Activated effector memory CD4-positive, alpha-beta T cell treated with anti-CD3 and anti-CD28 coated beads, Interleukin-2, amount 50 U/mL, for 16 hours (primary cell): Measurements from ENCODE around the gene GDI2.
"Not testable (repeated sequence)": the region's sequence is repeated elsewhere in the genome, so short reads cannot be mapped to it uniquely, and the experiment has no call there.

Source experiments
- DNase-seq: peaks from one replicate; pipeline ENCODE4 v3.0.0-alpha.2; 2020

Gene GDI2

DNA sequence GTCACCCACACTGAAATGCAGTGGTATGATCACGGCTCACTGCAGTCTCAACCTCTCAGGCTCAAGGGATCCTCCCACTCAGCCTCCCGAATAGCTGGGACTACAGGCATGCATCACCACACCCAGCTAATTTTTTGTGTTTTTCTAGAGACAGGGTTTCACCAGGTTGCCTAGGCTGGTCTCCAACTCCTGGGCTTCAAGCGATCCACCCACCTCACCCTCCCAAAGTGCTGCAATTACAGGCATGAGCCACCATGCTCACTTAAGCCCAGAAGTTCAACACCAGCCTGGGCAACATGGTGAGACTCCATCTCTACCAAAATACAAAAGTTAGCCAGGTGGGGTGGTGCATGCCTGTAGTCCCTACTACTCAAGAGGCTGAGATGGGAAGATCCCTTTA lies 33.5 kb downstream of the GDI2 start:
- DNase-seq = no peak

- not testable (repeated sequence) for DNase-seq
Observed at GRCh38 chr10:5777758-5778157, 35.5 kb downstream of the GDI2 start.

DNA sequence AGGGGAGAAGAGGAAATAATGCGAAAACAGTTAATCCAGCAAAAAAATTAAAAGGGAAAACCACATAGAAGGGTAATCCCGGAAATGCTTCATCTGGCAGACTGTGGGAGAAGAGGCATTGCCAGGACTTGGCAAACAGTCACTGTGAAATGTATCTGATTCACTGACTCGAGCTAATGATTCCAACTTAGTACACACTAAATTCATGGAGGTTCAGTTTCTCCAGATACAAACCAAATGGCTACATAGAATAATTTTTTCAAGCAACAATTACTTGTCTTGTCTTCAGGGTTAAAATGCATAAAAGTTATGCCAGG lies 36.4 kb downstream of the GDI2 start:
- no peak for DNase-seq

DNA sequence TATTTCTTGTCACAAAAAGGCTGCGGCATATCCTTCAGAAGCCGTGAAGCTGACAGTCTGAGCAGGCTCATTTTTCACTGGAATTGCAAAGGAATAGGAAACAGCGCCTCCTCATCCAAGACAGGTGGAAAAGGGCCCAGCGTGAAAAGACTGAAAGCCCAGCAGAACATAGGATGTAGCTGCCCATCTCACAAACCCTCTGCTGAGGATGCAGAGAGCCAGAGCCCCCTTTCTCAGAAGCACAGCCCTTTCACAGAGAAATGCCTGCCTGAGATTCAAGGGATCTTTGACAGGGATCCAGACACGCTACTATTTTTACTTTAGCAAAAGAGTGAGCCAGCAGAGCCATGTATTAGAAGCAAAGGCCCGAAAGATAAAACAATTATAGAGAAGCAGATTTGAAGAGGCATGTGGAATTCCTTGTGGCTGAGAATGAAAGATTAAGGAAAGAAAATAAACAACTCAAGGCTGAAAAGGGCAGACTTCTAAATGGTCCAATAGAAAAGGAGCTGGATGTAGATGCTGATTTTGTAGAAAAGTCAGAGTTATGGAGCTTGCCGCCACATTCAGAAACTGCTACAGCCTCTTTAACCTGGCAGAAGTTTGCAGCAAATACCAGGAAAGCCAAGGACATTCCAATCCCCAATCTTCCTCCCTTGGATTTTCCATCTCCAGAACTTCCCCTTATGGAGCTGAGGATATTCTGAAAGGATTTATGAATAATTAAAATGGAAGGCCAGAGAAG lies 36.9 kb downstream of the GDI2 start:
- DNase-seq = no peak

GRCh38 chr10:5775685-5776084 lies 37.5 kb downstream of the GDI2 start:
- DNase-seq = peak; percentile 92

DNA sequence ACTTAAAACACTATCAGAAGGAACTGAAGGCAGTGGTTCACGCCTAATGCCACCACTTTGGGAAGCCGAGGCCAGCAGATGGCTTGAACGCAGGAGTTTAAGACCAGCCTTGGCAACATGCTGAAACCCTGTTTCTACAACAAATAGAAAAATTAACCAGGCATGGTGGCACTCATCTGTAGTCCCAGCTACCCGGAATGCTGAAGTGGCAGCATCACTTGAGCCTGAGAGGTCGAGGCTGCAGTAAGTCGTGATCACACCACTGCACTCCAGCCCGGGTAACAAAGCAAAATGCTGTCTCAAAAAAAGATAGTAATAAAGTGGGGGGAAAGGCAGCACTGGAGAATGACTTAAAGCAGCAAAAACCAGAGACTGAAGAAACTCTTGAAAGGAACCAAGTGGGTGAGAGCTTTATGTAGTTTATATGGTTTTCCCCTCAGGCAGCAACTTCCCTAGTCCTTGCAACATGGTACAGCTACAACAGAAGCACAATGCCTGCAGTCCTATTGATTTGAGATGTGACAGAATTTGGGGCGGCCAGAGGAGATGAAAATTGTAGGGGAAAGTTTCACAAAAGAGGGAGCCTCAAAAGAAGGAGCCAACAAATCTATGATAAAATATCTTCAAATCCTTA lies 38.1 kb downstream of the GDI2 start:
- DNase-seq = no peak

- DNase-seq = no peak
Observed at GRCh38 chr10:5766189-5766588, 47.0 kb downstream of the GDI2 start.

GRCh38 chr10:5765617-5766016 lies 47.6 kb downstream of the GDI2 start:
- DNase-seq = no peak

- no peak for DNase-seq
Observed at GRCh38 chr10:5764422-5765297, 48.6 kb downstream of the GDI2 start.

GRCh38 chr10:5762531-5762930 lies 50.7 kb downstream of the GDI2 start:
- no peak for DNase-seq

GRCh38 chr10:5761220-5761619 lies 52.0 kb downstream of the GDI2 start:
- no peak for DNase-seq

- DNase-seq = no peak
Observed at GRCh38 chr10:5760515-5760914, 52.7 kb downstream of the GDI2 start.

DNA sequence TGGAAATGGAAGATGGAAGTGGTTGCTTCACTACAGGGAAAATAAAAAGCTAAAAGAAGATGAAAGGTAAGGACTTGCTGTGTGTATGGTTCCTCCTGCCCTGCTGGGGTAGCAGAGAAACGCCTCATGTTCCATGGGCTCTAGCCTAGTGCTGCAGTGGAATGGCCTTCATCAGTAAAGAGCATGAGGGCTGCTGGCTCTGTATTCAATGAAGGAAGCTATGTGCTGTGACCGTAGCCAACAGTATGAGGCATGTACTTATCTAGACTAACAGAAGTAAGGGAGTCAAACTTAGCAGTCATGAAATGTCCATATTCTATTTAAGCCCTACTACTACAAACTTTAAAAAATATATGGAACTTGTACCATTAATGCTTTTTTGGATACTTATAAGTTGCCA lies 54.3 kb downstream of the GDI2 start:
- DNase-seq = no peak

GRCh38 chr10:5757766-5758517 lies 55.3 kb downstream of the GDI2 start:
- DNase-seq = no peak

- DNase-seq = no peak
Observed at GRCh38 chr10:5752301-5752871, 60.8 kb downstream of the GDI2 start.

DNA sequence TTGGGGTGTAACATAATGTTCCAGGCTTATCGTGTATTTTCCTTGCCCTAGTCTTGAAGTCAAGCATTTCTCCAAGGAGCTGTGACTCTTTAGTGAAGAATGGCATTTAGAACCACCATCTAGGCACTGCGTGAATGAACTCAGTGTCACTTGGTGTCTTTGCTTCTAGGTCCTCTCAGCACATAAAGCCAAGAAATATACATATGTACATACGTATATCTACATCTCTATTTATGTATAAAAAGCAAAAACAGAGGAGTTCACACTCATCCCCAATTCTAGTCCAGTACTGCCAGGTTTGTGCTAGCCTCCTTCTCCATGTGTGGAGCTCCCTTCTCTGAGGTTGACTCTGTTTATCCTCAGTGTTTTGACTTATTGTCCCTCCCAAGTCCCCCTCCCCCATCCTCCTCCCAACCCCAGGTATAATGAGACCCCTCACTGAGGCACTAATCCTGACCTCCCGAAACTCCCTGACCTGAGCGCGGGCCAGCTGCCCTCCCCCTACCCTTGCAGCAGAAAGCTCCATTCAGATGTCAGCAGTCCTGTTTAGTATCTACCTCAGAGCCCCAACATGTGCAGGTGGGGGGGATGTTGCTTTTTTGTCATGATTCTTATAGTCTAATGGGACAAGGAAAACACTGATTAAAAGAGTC lies 61.5 kb downstream of the GDI2 start:
- DNase-seq = no peak

DNA sequence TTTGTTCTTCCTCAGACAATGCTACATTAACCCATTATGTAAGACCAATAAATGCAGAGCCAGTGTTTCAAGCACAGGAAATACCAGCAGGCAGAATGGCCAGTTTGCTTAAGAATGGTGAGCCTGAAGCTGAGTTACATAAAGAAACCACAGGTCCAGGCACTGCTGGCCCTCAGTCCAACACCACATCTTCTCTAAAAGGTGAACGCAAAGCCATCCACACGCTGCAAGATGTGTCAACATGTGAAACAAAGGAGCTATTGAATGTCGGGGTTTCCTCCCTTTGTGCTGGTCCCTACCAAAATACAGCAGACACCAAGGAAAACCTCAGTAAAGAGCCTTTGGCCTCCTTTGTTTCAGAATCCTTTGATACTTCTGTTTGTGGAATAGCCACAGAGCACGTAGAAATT lies 64.8 kb downstream of the GDI2 start:
- DNase-seq = no peak

DNA sequence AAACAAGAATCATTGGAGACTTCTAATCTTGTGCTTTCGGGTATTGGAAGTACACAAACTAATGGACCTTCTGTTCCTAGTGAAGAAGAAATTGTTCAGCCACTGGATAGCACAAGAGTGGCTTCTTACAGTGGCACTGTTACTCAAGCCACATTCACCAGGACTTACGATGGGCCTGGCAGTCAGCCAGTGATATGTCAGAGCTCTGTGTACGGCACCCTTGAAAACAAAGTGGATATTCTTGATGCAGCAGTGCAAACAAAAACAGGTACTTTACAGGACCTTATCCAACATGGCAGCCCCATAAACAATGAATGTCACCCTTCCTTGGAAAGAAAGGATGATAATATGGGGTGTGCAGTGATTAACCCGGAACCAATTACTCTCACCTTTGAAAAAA lies 67.0 kb downstream of the GDI2 start:
- DNase-seq = no peak

DNA sequence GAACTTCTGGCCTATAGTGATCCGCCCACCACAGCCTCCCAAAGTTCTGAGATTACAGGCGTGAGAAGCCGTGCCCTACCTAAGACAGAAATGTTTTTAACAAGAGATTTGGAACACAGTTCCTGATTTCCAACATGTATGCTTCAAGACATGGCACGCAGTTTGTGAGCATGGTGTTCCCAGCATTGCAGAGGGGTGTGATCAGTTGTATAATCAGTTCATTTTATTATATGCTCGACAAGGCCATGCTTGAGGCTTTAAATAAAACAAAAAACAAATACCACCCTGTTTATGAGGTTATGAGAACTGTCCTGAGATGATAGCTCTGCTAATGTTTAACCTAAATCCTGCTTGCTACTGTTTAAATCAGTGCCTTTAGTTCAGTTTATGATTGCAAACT lies 68.4 kb downstream of the GDI2 start:
- no peak for DNase-seq

GRCh38 chr10:5743736-5744135 lies 69.5 kb downstream of the GDI2 start:
- DNase-seq = no peak

GRCh38 chr10:5742116-5742515 lies 71.1 kb downstream of the GDI2 start:
- no peak for DNase-seq

DNA sequence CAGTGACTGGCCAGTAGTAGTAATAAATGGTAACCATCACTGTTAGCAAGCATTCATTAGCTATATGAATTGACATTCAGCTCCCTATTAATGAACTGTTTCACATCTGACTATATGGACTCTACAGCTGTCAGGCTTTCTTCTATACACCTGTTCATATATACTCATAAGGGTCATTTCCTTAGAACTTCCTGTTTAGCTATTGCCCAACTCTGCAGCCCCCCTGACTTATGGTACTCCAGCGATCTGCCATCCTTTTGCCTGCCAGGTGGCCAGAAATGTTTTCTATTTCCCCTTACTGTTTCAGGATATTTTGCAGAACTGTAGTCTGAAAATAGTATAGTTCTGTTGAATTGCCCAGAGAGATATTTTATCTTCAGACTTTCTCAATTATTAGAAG lies 72.0 kb downstream of the GDI2 start:
- DNase-seq = no peak
